ENCODE measurements around the gene MCL1. TPM values are rescaled to one million over a fixed set of nuclear protein-coding genes. Genes with fewer than 3 reads are reported as not detected.
"Not testable (repeated sequence)": the region's sequence is repeated elsewhere in the genome, so short reads cannot be mapped to it uniquely, and the experiment has no call there.

Gene MCL1
- total RNA-seq: 204 and 212 TPM in 2 replicates
- long read RNA-seq, transcript MCL1-202 (3 exons, 3,932 nt): major isoform, 99 of 125 reads
- long read RNA-seq, transcript MCL1-203 (2 exons, 1,099 nt): minor isoform, 5 of 125 reads
- long read RNA-seq, partial matches to known transcripts: 0 of 125 reads
- long read RNA-seq, other reads (novel, unspliced or antisense): 19 of 125 reads

DNA sequence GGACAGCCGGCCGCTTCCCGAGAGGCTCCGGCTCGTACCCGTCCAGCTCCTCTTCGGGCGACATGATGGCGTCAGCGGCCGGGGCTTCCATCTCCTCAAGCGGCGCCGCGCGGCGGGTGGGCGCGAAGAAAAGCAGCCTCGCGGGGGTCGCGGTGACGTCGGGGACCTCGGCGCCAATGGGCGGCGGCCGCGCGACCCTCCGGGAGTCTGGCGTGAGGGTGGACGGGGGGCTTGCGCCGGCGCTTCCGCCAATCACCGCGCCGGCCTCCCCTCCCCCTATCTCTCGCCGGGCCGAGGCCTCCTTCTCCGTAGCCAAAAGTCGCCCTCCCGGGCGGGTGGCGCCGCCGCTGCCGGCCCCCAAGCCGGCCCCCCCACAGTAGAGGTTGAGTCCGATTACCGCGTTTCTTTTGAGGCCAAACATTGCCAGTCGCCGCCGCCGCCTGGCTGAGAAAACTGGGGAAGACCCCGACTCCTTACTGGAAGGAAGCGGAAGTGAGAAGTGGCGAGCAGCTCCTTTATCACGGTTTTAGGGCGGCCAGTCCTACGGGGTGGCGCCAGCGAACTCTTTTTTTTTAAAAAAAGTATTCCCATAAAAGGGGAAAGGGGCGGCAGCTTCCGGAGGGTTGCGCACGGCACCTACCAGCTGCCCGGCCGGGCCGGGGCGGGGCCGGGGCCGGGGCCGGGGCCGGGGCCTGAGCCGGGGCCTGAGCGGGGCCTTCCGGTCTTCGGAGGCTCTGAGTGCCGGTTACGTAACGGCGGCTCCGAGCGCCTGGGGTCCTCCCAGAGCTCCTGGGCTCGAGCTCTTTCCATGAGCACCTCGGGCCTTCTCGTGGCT lies at the start of gene MCL1:
Gene MCL1, minus strand, starts transcription at position 501 of the 835 bp plus-strand sequence. Its CDS starts 80 bp downstream, at position 421.
- H3K27me3 Mint-ChIP-seq: no peaks in the 10 kb centered on the region
- H3K27ac Mint-ChIP-seq: peak within 1 kb of the TSS; percentile 100
- DNase-seq (ENCODE audit: low spot score, unreplicated experiment): peak; percentile 85
- no peak for TF ChIP-seq CTCF (IDR thresholded peaks at IDR 0.05; ENCODE audit: unreplicated experiment)
- no peaks in the 10 kb centered on the region for H3K9me3 Mint-ChIP-seq (ENCODE audit: low read depth)
- peaks cover 38% of the 10 kb centered on the region for H3K36me3 Mint-ChIP-seq (ENCODE audit: insufficient read depth)
- peaks cover 34% of the 10 kb centered on the region for H3K4me1 Mint-ChIP-seq (ENCODE audit: low read depth)
- peak within 1 kb of the TSS; percentile 95 for H3K4me3 Mint-ChIP-seq (ENCODE audit: low read depth)

DNA sequence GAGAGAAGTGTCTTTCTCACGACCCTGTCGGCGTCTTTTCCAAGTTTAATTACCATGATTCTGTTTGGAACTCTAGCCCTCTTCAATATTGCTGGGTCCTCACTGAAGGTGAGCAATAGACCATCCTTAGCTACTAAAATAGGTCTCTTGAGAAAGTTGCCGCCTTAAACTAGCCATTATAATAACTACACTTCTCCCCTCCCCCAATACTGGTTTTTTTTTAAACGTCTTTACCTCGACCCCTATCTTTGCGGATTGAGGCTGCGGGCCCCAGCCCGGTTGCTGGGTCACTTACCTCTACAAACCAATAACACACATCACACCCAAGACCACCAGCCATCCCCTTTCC lies 49.3 kb upstream of the MCL1 start:
- H3K4me1 Mint-ChIP-seq (ENCODE audit: low read depth): peaks cover 8% of the 10 kb centered on the region
- H3K36me3 Mint-ChIP-seq (ENCODE audit: insufficient read depth): peaks cover 25% of the 10 kb centered on the region
- no peak overlapping the region for H3K27ac Mint-ChIP-seq
- H3K27me3 Mint-ChIP-seq: no peaks in the 10 kb centered on the region
- no peak for TF ChIP-seq CTCF (IDR thresholded peaks at IDR 0.05; ENCODE audit: unreplicated experiment)
- no peak for DNase-seq (ENCODE audit: low spot score, unreplicated experiment)
- H3K4me3 Mint-ChIP-seq (ENCODE audit: low read depth): no peak overlapping the region
- no peaks in the 10 kb centered on the region for H3K9me3 Mint-ChIP-seq (ENCODE audit: low read depth)

DNA sequence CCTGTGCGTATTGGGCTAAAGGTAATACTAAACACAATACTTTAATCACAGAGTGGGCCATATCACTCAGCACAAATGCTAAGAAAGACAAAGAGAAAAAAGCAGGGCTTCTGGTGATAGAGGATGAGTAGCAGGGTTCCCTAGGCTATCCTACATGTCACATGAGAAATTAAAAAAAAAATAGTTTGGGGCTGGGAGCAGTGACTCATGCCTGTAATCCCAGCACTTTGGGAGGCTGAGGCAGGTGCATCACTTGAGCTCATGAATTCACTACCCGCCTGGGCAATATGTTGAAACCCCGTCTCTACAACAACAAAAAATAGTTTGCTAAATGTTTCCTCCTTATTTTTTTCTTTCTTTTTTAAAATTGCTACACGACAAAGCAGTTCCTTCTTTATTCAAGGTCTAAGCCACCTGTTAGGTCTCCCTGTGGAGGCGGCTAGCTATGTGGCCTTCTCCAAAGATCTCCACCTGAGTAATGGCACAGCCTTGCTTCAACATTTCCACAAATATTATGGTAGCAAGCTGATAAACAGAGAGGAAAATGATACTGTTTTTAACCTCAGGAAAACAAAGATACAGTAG lies 48.5 kb upstream of the MCL1 start:
- DNase-seq (ENCODE audit: low spot score, unreplicated experiment): no peak
- peaks cover 27% of the 10 kb centered on the region for H3K36me3 Mint-ChIP-seq (ENCODE audit: insufficient read depth)
- no peaks in the 10 kb centered on the region for H3K27me3 Mint-ChIP-seq
- no peak for TF ChIP-seq CTCF (IDR thresholded peaks at IDR 0.05; ENCODE audit: unreplicated experiment)
- no peaks in the 10 kb centered on the region for H3K9me3 Mint-ChIP-seq (ENCODE audit: low read depth)
- peak overlapping the region; percentile 53 for H3K27ac Mint-ChIP-seq
- H3K4me3 Mint-ChIP-seq (ENCODE audit: low read depth): no peak overlapping the region
- H3K4me1 Mint-ChIP-seq (ENCODE audit: low read depth): peaks cover 8% of the 10 kb centered on the region

- peaks cover 33% of the 10 kb centered on the region for H3K36me3 Mint-ChIP-seq (ENCODE audit: insufficient read depth)
- H3K27ac Mint-ChIP-seq: no peak overlapping the region
- H3K27me3 Mint-ChIP-seq: no peaks in the 10 kb centered on the region
These were observed 46.7 kb upstream of the MCL1 start for GRCh38 chr1:150626150-150626549.

DNA sequence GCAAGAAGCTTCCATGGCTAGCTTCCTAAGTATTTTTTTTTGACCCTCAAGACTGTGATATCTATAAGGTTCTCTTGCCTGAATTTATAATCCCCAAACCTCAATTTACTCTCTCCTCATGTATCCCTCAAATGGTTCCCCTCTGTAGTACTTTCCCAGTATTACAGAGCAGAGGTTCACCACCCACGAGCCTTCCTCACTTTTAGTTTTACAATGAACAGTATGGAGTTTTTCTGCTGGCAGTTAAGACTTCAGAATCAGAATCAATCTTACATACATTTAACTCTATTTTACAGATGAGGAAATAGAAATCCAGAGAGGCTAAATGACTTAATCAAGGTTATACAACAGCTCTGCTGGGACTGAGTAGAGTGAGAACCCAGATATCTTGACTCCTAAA lies 45.1 kb upstream of the MCL1 start:
- not testable (repeated sequence) for DNase-seq (ENCODE audit: low spot score, unreplicated experiment); H3K4me1 Mint-ChIP-seq (ENCODE audit: low read depth); H3K4me3 Mint-ChIP-seq (ENCODE audit: low read depth); H3K9me3 Mint-ChIP-seq (ENCODE audit: low read depth); H3K27me3 Mint-ChIP-seq
- peak overlapping the region; percentile 51 for H3K27ac Mint-ChIP-seq
- H3K36me3 Mint-ChIP-seq (ENCODE audit: insufficient read depth): peaks cover 38% of the 10 kb centered on the region

More at GRCh38 chr1:150626150-150626549, 46.7 kb upstream of the MCL1 start:
- no peak for DNase-seq (ENCODE audit: low spot score, unreplicated experiment)
- H3K4me1 Mint-ChIP-seq (ENCODE audit: low read depth): peaks cover 8% of the 10 kb centered on the region
- no peak for TF ChIP-seq CTCF (IDR thresholded peaks at IDR 0.05; ENCODE audit: unreplicated experiment)
- no peak overlapping the region for H3K4me3 Mint-ChIP-seq (ENCODE audit: low read depth)
- H3K9me3 Mint-ChIP-seq (ENCODE audit: low read depth): no peaks in the 10 kb centered on the region

GRCh38 chr1:150624134-150624533 lies 44.7 kb upstream of the MCL1 start:
- not testable (repeated sequence) for H3K9me3 Mint-ChIP-seq (ENCODE audit: low read depth); H3K4me3 Mint-ChIP-seq (ENCODE audit: low read depth); H3K4me1 Mint-ChIP-seq (ENCODE audit: low read depth); DNase-seq (ENCODE audit: low spot score, unreplicated experiment); H3K27me3 Mint-ChIP-seq; H3K27ac Mint-ChIP-seq
- H3K36me3 Mint-ChIP-seq (ENCODE audit: insufficient read depth): peaks cover 42% of the 10 kb centered on the region

Measured in progenitor cell of endocrine pancreas (in vitro differentiated cells).